ENCODE results near the gene ANXA1.

DNA sequence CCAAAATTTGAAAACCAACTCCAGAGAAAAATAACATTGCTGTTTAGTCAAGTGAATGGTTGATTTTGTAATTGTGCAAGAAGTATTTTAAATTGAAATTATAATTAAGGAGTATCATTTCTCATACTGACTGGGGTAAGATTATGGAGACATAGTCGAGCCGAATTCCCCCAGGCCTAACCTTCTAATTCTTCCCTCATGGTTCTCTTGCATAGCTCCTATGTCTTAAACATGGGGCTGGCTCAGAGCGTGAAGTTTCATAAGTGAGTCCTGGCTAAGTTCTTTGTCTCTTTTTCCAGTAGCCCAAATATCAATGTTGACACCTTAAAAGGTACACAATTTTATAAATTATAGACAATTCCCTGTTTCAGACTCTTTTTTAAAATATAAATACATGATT lies 46.7 kb upstream of the ANXA1 start:
- TF ChIP-seq NR3C1 (CRISPR knock-in tag; IDR thresholded peaks at IDR 0.05): no peak
- TF ChIP-seq GFI1 (CRISPR knock-in tag; IDR thresholded peaks at IDR 0.05; ENCODE audit: borderline replicate concordance): no peak
- TF ChIP-seq RAD21 (CRISPR knock-in tag; IDR thresholded peaks at IDR 0.05): no peak
- TF ChIP-seq POLR2A (IDR thresholded peaks at IDR 0.05; ENCODE audit: insufficient read depth in 1 of 2, low read depth in 2 of 2, low read length in 2 of 2): no peak
- no peak for TF ChIP-seq ZNF839 (CRISPR knock-in tag; IDR thresholded peaks at IDR 0.05; ENCODE audit: borderline replicate concordance)
